GM18502 (cell line): ENCODE data around the gene GCNT2.
"Not testable (repeated sequence)": the region's sequence is repeated elsewhere in the genome, so short reads cannot be mapped to it uniquely, and the experiment has no call there.

Source experiments
- ATAC-seq: cut with Tn5 transposase; IDR thresholded peaks from one replicate; pipeline ENCODE4 v1.9.1; 2021; ENCODE audit warnings: mild to moderate bottlenecking; ENCODE audit not compliant: unreplicated experiment, poor library complexity

Gene GCNT2

GRCh38 chr6:10644225-10644624 lies 123.1 kb downstream of the GCNT2 start:
- ATAC-seq, result no peak

GRCh38 chr6:10655508-10656055 lies 134.4 kb downstream of the GCNT2 start:
- peak; percentile 57 for ATAC-seq

- no peak for ATAC-seq
These were observed 138.0 kb downstream of the GCNT2 start for GRCh38 chr6:10658910-10659698.

- no peak for ATAC-seq
These were observed 138.7 kb downstream of the GCNT2 start for GRCh38 chr6:10659699-10660348.

- ATAC-seq, result not testable (repeated sequence)
These were observed 139.5 kb downstream of the GCNT2 start for GRCh38 chr6:10660431-10661191.

GRCh38 chr6:10662207-10662606 lies 141.1 kb downstream of the GCNT2 start:
- ATAC-seq, result no peak

- no peak for ATAC-seq
These were observed 141.6 kb downstream of the GCNT2 start for GRCh38 chr6:10662742-10663141.

- not testable (repeated sequence) for ATAC-seq
These were observed 144.4 kb downstream of the GCNT2 start for GRCh38 chr6:10665595-10665994.

GRCh38 chr6:10668126-10668917 lies 147.2 kb downstream of the GCNT2 start:
- ATAC-seq, result no peak

- ATAC-seq, result no peak
These were observed 155.3 kb downstream of the GCNT2 start for GRCh38 chr6:10676403-10676802.

- ATAC-seq, result no peak
These were observed 157.3 kb downstream of the GCNT2 start for GRCh38 chr6:10678456-10678855.
